K562 (cell line): ENCODE data around the gene ADAM15. TPM values are rescaled to one million over a fixed set of nuclear protein-coding genes. Genes with fewer than 3 reads are reported as not detected.

Experiments
- BRD9 ChIP-seq: fragments of 450-650 bp; IDR thresholded peaks from 2 replicates; pipeline ENCODE4 v1.6.1; 2018; ENCODE audit warnings: low read depth; ENCODE audit not compliant: partially characterized antibody
- KAT7 ChIP-seq: sonication (generic); formaldehyde crosslinking; IDR thresholded peaks from 2 replicates; pipeline ENCODE4 v1.8.0; 2022; ENCODE audit warnings: missing genetic modification reagents, mild to moderate bottlenecking, borderline replicate concordance
- KAT8 ChIP-seq: fragments of 450-650 bp; IDR thresholded peaks from 2 replicates; pipeline ENCODE4 v1.6.1; 2016; ENCODE audit warnings: low read depth, mild to moderate bottlenecking
- KLF1 ChIP-seq: fragments of 450-650 bp; IDR thresholded peaks from 2 replicates; pipeline ENCODE4 v1.6.1; 2016; ENCODE audit warnings: missing genetic modification characterization, missing compliant biosample characterization
- MCM7 ChIP-seq, 2 experiments: fragments of 450-650 bp; IDR thresholded peaks; 2 replicates each; pipeline ENCODE4 v1.6.1; 2016 to 2018
- MYC ChIP-seq, 2 experiments: fragments of 250-450 bp in 1 of 2; sonication (Bioruptor Pico) in 1 of 2; IDR thresholded peaks; 2 replicates each; pipeline versions ENCODE4 v1.5.1 to v1.6.1; 2012 to 2021; ENCODE audit warnings: low read depth in 2 of 2, borderline replicate concordance in 1 of 2, improper control_type of control experiment in 1 of 2, low read length in 1 of 2, mild to moderate bottlenecking in 1 of 2, moderate library complexity in 1 of 2
- MYNN ChIP-seq, 2 experiments: sonication (generic); formaldehyde crosslinking in 1 of 2; IDR thresholded peaks; 2 replicates each; pipeline versions ENCODE4 v1.5.0 to v1.6.1; 2016 to 2020; ENCODE audit warnings: antibody characterized with exemption in 1 of 2, missing genetic modification reagents in 1 of 2
- STAT5A ChIP-seq: IDR thresholded peaks from 2 replicates; pipeline ENCODE4 v1.6.1; 2012; ENCODE audit warnings: low read length, inconsistent platforms, borderline replicate concordance
- STAT6 ChIP-seq: sonication (generic); formaldehyde crosslinking; IDR thresholded peaks from 2 replicates; pipeline ENCODE4 v1.8.1; 2023; ENCODE audit warnings: mild to moderate bottlenecking, missing genetic modification reagents
- ZBTB26 ChIP-seq: fragments of 450-650 bp; formaldehyde crosslinking; IDR thresholded peaks from 2 replicates; pipeline ENCODE4 v1.4.0; 2022; ENCODE audit warnings: missing genetic modification characterization
- ZFP1 ChIP-seq: fragments of 450-650 bp; formaldehyde crosslinking; IDR thresholded peaks from 2 replicates; pipeline ENCODE4 v1.4.0; 2020; ENCODE audit warnings: mild to moderate bottlenecking, mixed read lengths
- ZFP36 ChIP-seq: fragments of 150-350 bp; IDR thresholded peaks from 2 replicates; pipeline ENCODE4 v1.6.1; 2018; ENCODE audit warnings: low read length, low read depth; ENCODE audit not compliant: partially characterized antibody
- ZFPM2 ChIP-seq: fragments of 250-450 bp; sonication (Bioruptor Pico); IDR thresholded peaks from 2 replicates; pipeline ENCODE4 v1.5.1; 2022; ENCODE audit warnings: mild to moderate bottlenecking
- ZNF263 ChIP-seq: sonication (generic); formaldehyde crosslinking; IDR thresholded peaks from 2 replicates; pipeline ENCODE4 v1.8.0; 2022; ENCODE audit warnings: mild to moderate bottlenecking, missing genetic modification reagents, borderline replicate concordance
- ZNF280A ChIP-seq: fragments of 450-650 bp; IDR thresholded peaks from 2 replicates; pipeline ENCODE4 v1.6.1; 2018; ENCODE audit warnings: mild to moderate bottlenecking, low read depth; ENCODE audit not compliant: partially characterized antibody
- ZSCAN29 ChIP-seq: fragments of 450-650 bp; IDR thresholded peaks from 2 replicates; pipeline ENCODE4 v1.6.1; 2017
- polyA plus RNA-seq, 8 experiments: library from polyadenylated mRNA; depleted of rRNA in 4 of 8; stranded (reverse) in 5 of 8; unstranded in 3 of 8; fragments of >200 nt; fragmentation: Nextera tagmentation in 2 of 8; fragmentation: Illumina TruSeq in 1 of 8; extraction: Ambion mirVana in 2 of 8; extraction: Trizol in 1 of 8; gene quantifications; 2 replicates each; pipeline versions ENCODE4 v1.2.1 to v1.2.3, GENCODE V29; 2011 to 2014; ENCODE audit warnings: inconsistent platforms in 1 of 8, missing spikeins in 1 of 8
- total RNA-seq, 7 experiments: library from RNA; depleted of rRNA in 6 of 7; stranded (reverse); fragments of >200 nt in 6 of 7; fragmentation: Illumina TruSeq in 2 of 7; extraction: Trizol in 2 of 7; gene quantifications; 2 replicates each; pipeline versions ENCODE4 v1.2.1 to v1.2.3, GENCODE V29; 2011 to 2021; ENCODE audit warnings: low replicate concordance in 1 of 7
- TF ChIP-seq, protein P1 (sequence below), 2 experiments: fragments of 450-650 bp; conservative IDR thresholded peaks; 2 replicates each; pipeline ENCODE4 v1.6.1; 2017; ENCODE audit warnings: mild to moderate bottlenecking in 2 of 2, moderate library complexity in 2 of 2
- TF ChIP-seq, protein P2 (sequence below): fragments of 250-450 bp; sonication (Bioruptor Pico); IDR thresholded peaks from 2 replicates; pipeline ENCODE4 v1.5.0; 2020; ENCODE audit warnings: mild to moderate bottlenecking

The ADAM15 gene
- total and polyA plus RNA-seq, 9 of the 15 experiments (the other 6 are each of a cell fraction or from before 2014, with no cell fraction given), result 0.69 to 72.3 (median 32.8) TPM

DNA sequence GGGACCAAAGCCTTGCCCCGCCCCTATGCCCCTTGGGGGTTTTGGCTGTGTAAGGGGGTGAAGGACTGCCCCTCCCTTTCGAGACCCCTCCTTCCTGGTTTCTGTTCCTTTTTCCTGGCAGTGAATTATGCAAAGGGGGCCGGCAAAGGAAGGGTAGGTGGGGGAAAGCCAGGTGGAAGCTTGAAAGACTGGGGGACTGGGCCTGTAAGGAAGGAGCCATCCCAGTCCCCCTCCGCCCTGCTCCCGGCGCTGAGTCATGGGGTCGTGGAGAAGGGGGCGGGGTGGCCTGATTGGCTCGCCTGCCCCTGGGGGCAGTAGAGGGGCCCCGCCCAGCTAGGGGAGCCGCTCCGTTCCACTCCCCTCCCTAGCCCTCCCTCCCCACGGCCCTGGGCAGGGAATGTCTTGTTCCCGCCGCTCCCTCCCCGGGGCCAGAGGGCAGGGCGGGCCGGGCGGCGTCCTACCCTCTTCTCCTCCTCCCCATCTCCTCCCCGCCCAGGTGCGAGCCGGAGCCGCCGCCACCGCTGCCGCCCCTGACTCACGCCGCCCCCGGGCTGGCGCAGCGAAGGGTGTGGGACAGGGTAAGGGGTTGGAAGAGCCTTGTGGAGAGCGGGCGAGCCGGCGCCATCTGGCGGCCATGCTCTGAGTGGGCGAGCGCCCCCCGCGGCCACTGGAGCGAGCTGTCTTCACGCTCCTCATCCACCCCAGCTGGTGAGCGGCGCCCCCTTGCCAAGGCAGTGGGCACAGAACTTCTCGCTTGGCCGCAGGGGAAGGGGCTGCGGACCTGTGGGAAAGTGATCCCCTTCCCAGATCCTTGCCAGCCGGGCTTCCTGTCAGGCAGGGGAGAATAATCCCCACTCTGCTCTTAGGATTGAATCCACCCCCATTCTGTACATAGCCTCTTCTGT, 33.8 kb upstream of the ADAM15 start (continued):
- TF ChIP-seq STAT6 (CRISPR knock-in tag) (no peak), ZBTB26 (CRISPR knock-in tag) (peak; percentile 11; the same call in 1 of the 2 replicates), ZFP36 (peak; percentile 4), ZNF263 (CRISPR knock-in tag) (peak; percentile 59; the same call in 1 of the 2 replicates), ZFPM2 (CRISPR knock-in tag) (no peak), STAT5A (no peak), KAT7 (CRISPR knock-in tag) (peak; percentile 97; the same call in 1 of the 2 replicates), ZFP1 (CRISPR knock-in tag) (no peak), MYNN (IDR thresholded peaks at IDR 0.05) (peak; percentile 92), MYNN (CRISPR knock-in tag; IDR thresholded peaks at IDR 0.05) (no peak), KLF1 (tag) (no peak; the same call in 1 of the 2 replicates), KAT8 (no peak), BRD9 (no peak), ZSCAN29 (no peak), MYC (IDR thresholded peaks at IDR 0.05; ENCODE audit: low read depth, low read length) (peak; percentile 81; the same call in 1 of the 2 replicates), MYC (CRISPR knock-in tag; IDR thresholded peaks at IDR 0.05; ENCODE audit: borderline replicate concordance, low read depth) (no peak), ZNF280A (no peak), MCM7 (IDR thresholded peaks at IDR 0.05) (no peak)
- TF ChIP-seq, protein P1, sequence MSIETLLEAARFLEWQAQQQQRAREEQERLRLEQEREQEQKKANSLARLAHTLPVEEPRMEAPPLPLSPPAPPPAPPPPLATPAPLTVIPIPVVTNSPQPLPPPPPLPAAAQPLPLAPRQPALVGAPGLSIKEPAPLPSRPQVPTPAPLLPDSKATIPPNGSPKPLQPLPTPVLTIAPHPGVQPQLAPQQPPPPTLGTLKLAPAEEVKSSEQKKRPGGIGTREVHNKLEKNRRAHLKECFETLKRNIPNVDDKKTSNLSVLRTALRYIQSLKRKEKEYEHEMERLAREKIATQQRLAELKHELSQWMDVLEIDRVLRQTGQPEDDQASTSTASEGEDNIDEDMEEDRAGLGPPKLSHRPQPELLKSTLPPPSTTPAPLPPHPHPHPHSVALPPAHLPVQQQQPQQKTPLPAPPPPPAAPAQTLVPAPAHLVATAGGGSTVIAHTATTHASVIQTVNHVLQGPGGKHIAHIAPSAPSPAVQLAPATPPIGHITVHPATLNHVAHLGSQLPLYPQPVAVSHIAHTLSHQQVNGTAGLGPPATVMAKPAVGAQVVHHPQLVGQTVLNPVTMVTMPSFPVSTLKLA (conservative IDR thresholded peaks at IDR 0.05), result peak; percentile 66 to 85
- TF ChIP-seq, protein P2, sequence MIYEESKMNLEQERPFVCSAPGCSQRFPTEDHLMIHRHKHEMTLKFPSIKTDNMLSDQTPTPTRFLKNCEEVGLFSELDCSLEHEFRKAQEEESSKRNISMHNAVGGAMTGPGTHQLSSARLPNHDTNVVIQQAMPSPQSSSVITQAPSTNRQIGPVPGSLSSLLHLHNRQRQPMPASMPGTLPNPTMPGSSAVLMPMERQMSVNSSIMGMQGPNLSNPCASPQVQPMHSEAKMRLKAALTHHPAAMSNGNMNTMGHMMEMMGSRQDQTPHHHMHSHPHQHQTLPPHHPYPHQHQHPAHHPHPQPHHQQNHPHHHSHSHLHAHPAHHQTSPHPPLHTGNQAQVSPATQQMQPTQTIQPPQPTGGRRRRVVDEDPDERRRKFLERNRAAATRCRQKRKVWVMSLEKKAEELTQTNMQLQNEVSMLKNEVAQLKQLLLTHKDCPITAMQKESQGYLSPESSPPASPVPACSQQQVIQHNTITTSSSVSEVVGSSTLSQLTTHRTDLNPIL (CRISPR knock-in tag), result no peak
